Effector memory CD8-positive, alpha-beta T cell (primary cell): Measurements from ENCODE around the gene MYO7A.

ENCODE experiments used
- ATAC-seq: fragments of 150-1000 bp; cut with Tn5 transposase; replicated peaks from 2 replicates; pipeline ENCODE4 v1.10.0; 2021; ENCODE audit warnings: mild to moderate bottlenecking, moderate library complexity
- DNase-seq, 3 experiments: peaks; one replicate each; pipeline ENCODE4 v3.0.0; 2021
- H3K27ac Mint-ChIP-seq, 2 donors: one replicate each; pipeline ENCODE4 v1.8.0; 2022; ENCODE audit warnings: mild to moderate bottlenecking in 2 of 2, mixed read lengths in 2 of 2, moderate library complexity in 2 of 2
- H3K27me3 Mint-ChIP-seq, 2 donors: one replicate each; pipeline ENCODE4 v1.8.0; 2022; ENCODE audit warnings: mixed read lengths in 2 of 2
- H3K36me3 Mint-ChIP-seq: one replicate; pipeline ENCODE4 v1.8.0; 2022; ENCODE audit warnings: mild to moderate bottlenecking, moderate library complexity, mixed read lengths; ENCODE audit not compliant: insufficient read depth
- H3K4me1 Mint-ChIP-seq, 2 donors: one replicate each; pipeline ENCODE4 v1.8.0; 2022; ENCODE audit warnings: low read depth in 2 of 2, mixed read lengths in 2 of 2
- H3K4me3 Mint-ChIP-seq, 2 donors: one replicate each; pipeline ENCODE4 v1.8.0; 2022; ENCODE audit warnings: mild to moderate bottlenecking in 2 of 2, mixed read lengths in 2 of 2, moderate library complexity in 2 of 2
- H3K9me3 Mint-ChIP-seq, 2 donors: one replicate each; pipeline ENCODE4 v1.8.0; 2022; ENCODE audit warnings: mixed read lengths in 2 of 2

MYO7A gene

GRCh38 chr11:77170107-77170506, 42.1 kb downstream of the MYO7A start:
- ATAC-seq (no peak), DNase-seq (no peak)
- H3K4me1 Mint-ChIP-seq: no peaks in the 10 kb centered on the region
- peaks cover 0 to 8% of the 10 kb centered on the region in 2 donors for H3K27me3 Mint-ChIP-seq
- no peak overlapping the region for H3K4me3 Mint-ChIP-seq
- H3K27ac Mint-ChIP-seq: no peak overlapping the region
- peaks cover 4% of the 10 kb centered on the region for H3K36me3 Mint-ChIP-seq
- H3K9me3 Mint-ChIP-seq: no peaks in the 10 kb centered on the region

- Mint-ChIP-seq H3K4me3 (no peak overlapping the region), H3K4me1 (peaks cover 0 to 2% of the 10 kb centered on the region in 2 donors), H3K27me3 (peaks cover 0 to 8% of the 10 kb centered on the region in 2 donors), H3K36me3 (peaks cover 4% of the 10 kb centered on the region), H3K9me3 (no peaks in the 10 kb centered on the region), H3K27ac (no peak overlapping the region)
- ATAC-seq (no peak), DNase-seq (no peak)
Measured at GRCh38 chr11:77171254-77171653, 43.2 kb downstream of the MYO7A start.

- H3K36me3 Mint-ChIP-seq: peaks cover 4% of the 10 kb centered on the region
- DNase-seq (no peak), ATAC-seq (no peak)
- H3K27me3 Mint-ChIP-seq: peaks cover 0 to 2% of the 10 kb centered on the region in 2 donors
- no peaks in the 10 kb centered on the region for H3K9me3 Mint-ChIP-seq
- H3K4me1 Mint-ChIP-seq: peaks cover 0 to 2% of the 10 kb centered on the region in 2 donors
- H3K27ac Mint-ChIP-seq: no peak overlapping the region
- no peak overlapping the region for H3K4me3 Mint-ChIP-seq
Measured at GRCh38 chr11:77171885-77172665, 44.0 kb downstream of the MYO7A start.

- H3K4me3 Mint-ChIP-seq: no peak overlapping the region
- no peak for ATAC-seq
- H3K27me3 Mint-ChIP-seq: no peaks in the 10 kb centered on the region
- H3K9me3 Mint-ChIP-seq: no peaks in the 10 kb centered on the region
- peaks cover 0 to 2% of the 10 kb centered on the region in 2 donors for H3K4me1 Mint-ChIP-seq
- no peak for DNase-seq
- H3K27ac Mint-ChIP-seq: no peak overlapping the region
- H3K36me3 Mint-ChIP-seq: peaks cover 4% of the 10 kb centered on the region
Measured at GRCh38 chr11:77172666-77172982, 44.6 kb downstream of the MYO7A start.

- H3K4me1 Mint-ChIP-seq: peaks cover 0 to 2% of the 10 kb centered on the region in 2 donors
- peaks cover 4% of the 10 kb centered on the region for H3K36me3 Mint-ChIP-seq
- H3K9me3 Mint-ChIP-seq: peaks cover 3 to 4% of the 10 kb centered on the region in 2 donors
- no peaks in the 10 kb centered on the region for H3K27me3 Mint-ChIP-seq
- no peak overlapping the region for H3K27ac Mint-ChIP-seq
- no peak for DNase-seq
- no peak for ATAC-seq
- no peak overlapping the region for H3K4me3 Mint-ChIP-seq
Measured at GRCh38 chr11:77173494-77173893, 45.4 kb downstream of the MYO7A start.

- no peak overlapping the region for H3K27ac Mint-ChIP-seq
- H3K36me3 Mint-ChIP-seq: peaks cover 4% of the 10 kb centered on the region
- H3K9me3 Mint-ChIP-seq: peaks cover 3 to 5% of the 10 kb centered on the region in 2 donors
- H3K4me1 Mint-ChIP-seq: peaks cover 0 to 2% of the 10 kb centered on the region in 2 donors
- ATAC-seq (no peak), DNase-seq (no peak)
- no peaks in the 10 kb centered on the region for H3K27me3 Mint-ChIP-seq
- H3K4me3 Mint-ChIP-seq: no peak overlapping the region
Measured at GRCh38 chr11:77174559-77174958, 46.5 kb downstream of the MYO7A start.

GRCh38 chr11:77175021-77175842, 47.2 kb downstream of the MYO7A start:
- ATAC-seq (no peak), DNase-seq (no peak)
- H3K9me3 Mint-ChIP-seq: peaks cover 3 to 5% of the 10 kb centered on the region in 2 donors
- peaks cover 0 to 2% of the 10 kb centered on the region in 2 donors for H3K4me1 Mint-ChIP-seq
- H3K27me3 Mint-ChIP-seq: peaks cover 0 to 4% of the 10 kb centered on the region in 2 donors
- H3K4me3 Mint-ChIP-seq: no peak overlapping the region
- H3K27ac Mint-ChIP-seq: no peak overlapping the region
- peaks cover 7% of the 10 kb centered on the region for H3K36me3 Mint-ChIP-seq

GRCh38 chr11:77175869-77176539, 48.0 kb downstream of the MYO7A start:
- peaks cover 0 to 2% of the 10 kb centered on the region in 2 donors for H3K4me1 Mint-ChIP-seq
- H3K27me3 Mint-ChIP-seq: peaks cover 0 to 11% of the 10 kb centered on the region in 2 donors
- H3K36me3 Mint-ChIP-seq: peaks cover 8% of the 10 kb centered on the region
- no peak overlapping the region for H3K27ac Mint-ChIP-seq
- DNase-seq (no peak), ATAC-seq (no peak)
- H3K4me3 Mint-ChIP-seq: no peak overlapping the region
- peaks cover 3 to 5% of the 10 kb centered on the region in 2 donors for H3K9me3 Mint-ChIP-seq

GRCh38 chr11:77176996-77177395, 49.0 kb downstream of the MYO7A start:
- H3K4me3 Mint-ChIP-seq: no peak overlapping the region
- H3K27ac Mint-ChIP-seq: no peak overlapping the region
- peaks cover 8% of the 10 kb centered on the region for H3K36me3 Mint-ChIP-seq
- no peak for DNase-seq
- no peak for ATAC-seq
- peaks cover 0 to 18% of the 10 kb centered on the region in 2 donors for H3K27me3 Mint-ChIP-seq
- peaks cover 3 to 5% of the 10 kb centered on the region in 2 donors for H3K9me3 Mint-ChIP-seq
- peaks cover 0 to 2% of the 10 kb centered on the region in 2 donors for H3K4me1 Mint-ChIP-seq

GRCh38 chr11:77178150-77178549, 50.1 kb downstream of the MYO7A start:
- H3K4me1 Mint-ChIP-seq: peaks cover 0 to 2% of the 10 kb centered on the region in 2 donors
- no peak overlapping the region for H3K27ac Mint-ChIP-seq
- H3K9me3 Mint-ChIP-seq: peaks cover 3 to 5% of the 10 kb centered on the region in 2 donors
- ATAC-seq (no peak), DNase-seq (no peak)
- peaks cover 0 to 29% of the 10 kb centered on the region in 2 donors for H3K27me3 Mint-ChIP-seq
- peaks cover 8% of the 10 kb centered on the region for H3K36me3 Mint-ChIP-seq
- no peak overlapping the region for H3K4me3 Mint-ChIP-seq

GRCh38 chr11:77179048-77179447, 51.0 kb downstream of the MYO7A start:
- Mint-ChIP-seq H3K4me1 (peaks cover 0 to 2% of the 10 kb centered on the region in 2 donors), H3K9me3 (peaks cover 3 to 5% of the 10 kb centered on the region in 2 donors), H3K36me3 (peaks cover 8% of the 10 kb centered on the region), H3K4me3 (no peak overlapping the region), H3K27me3 (peaks cover 0 to 30% of the 10 kb centered on the region in 2 donors), H3K27ac (no peak overlapping the region)
- DNase-seq (no peak), ATAC-seq (no peak)

GRCh38 chr11:77179681-77180080, 51.6 kb downstream of the MYO7A start:
- DNase-seq: no peak
- H3K36me3 Mint-ChIP-seq: peaks cover 4% of the 10 kb centered on the region
- ATAC-seq: no peak

GRCh38 chr11:77180346-77180745, 52.3 kb downstream of the MYO7A start:
- ATAC-seq: no peak
- Mint-ChIP-seq H3K36me3 (peaks cover 4% of the 10 kb centered on the region), H3K9me3 (peaks cover 3 to 5% of the 10 kb centered on the region in 2 donors), H3K4me1 (peaks cover 0 to 2% of the 10 kb centered on the region in 2 donors), H3K27me3 (peaks cover 0 to 30% of the 10 kb centered on the region in 2 donors), H3K27ac (no peak overlapping the region), H3K4me3 (no peak overlapping the region)
- no peak for DNase-seq

More at GRCh38 chr11:77179681-77180080, 51.6 kb downstream of the MYO7A start:
- no peak overlapping the region for H3K4me3 Mint-ChIP-seq
- peaks cover 0 to 2% of the 10 kb centered on the region in 2 donors for H3K4me1 Mint-ChIP-seq
- peaks cover 3 to 5% of the 10 kb centered on the region in 2 donors for H3K9me3 Mint-ChIP-seq
- no peak overlapping the region for H3K27ac Mint-ChIP-seq
- peaks cover 0 to 30% of the 10 kb centered on the region in 2 donors for H3K27me3 Mint-ChIP-seq
